GM10266 (cell line): Measurements from ENCODE around the gene ZNRF3.

Experiments used
- DNase-seq: peaks from one replicate; pipeline ENCODE4 v3.0.0; 2012; ENCODE audit errors: extremely low spot score
- CTCF ChIP-seq: IDR thresholded peaks from 2 replicates; pipeline ENCODE4 v1.5.1; 2012; ENCODE audit warnings: mild to moderate bottlenecking, low read depth; ENCODE audit not compliant: control insufficient read depth, insufficient read depth; ENCODE audit errors: missing control alignments

Gene ZNRF3

GRCh38 chr22:28935140-28935539, 51.8 kb downstream of the ZNRF3 start:
- DNase-seq: no peak
- no peak for TF ChIP-seq CTCF

- DNase-seq: no peak
- TF ChIP-seq CTCF: no peak
Measured at GRCh38 chr22:28935713-28936112, 52.3 kb downstream of the ZNRF3 start.

- no peak for DNase-seq
- no peak for TF ChIP-seq CTCF
Measured at GRCh38 chr22:28936200-28936599, 52.8 kb downstream of the ZNRF3 start.

- TF ChIP-seq CTCF: no peak
- DNase-seq: no peak
Measured at GRCh38 chr22:28937206-28938025, 54.0 kb downstream of the ZNRF3 start.

- DNase-seq: no peak
- no peak for TF ChIP-seq CTCF
Measured at GRCh38 chr22:28938286-28938833, 55.0 kb downstream of the ZNRF3 start.

GRCh38 chr22:28939394-28939793, 56.0 kb downstream of the ZNRF3 start:
- TF ChIP-seq CTCF: no peak
- DNase-seq: no peak

GRCh38 chr22:28939932-28940331, 56.6 kb downstream of the ZNRF3 start:
- no peak for TF ChIP-seq CTCF
- DNase-seq: no peak
